ENCODE results near the gene VIL1. TPM values are rescaled to one million over a fixed set of nuclear protein-coding genes. Genes with fewer than 3 reads are reported as not detected.

The VIL1 gene
- total and polyA plus RNA-seq, 2 of the 8 experiments (the other 6 are each of a cell fraction or from before 2014, with no cell fraction given) = 6.2 to 7.0 TPM

DNA sequence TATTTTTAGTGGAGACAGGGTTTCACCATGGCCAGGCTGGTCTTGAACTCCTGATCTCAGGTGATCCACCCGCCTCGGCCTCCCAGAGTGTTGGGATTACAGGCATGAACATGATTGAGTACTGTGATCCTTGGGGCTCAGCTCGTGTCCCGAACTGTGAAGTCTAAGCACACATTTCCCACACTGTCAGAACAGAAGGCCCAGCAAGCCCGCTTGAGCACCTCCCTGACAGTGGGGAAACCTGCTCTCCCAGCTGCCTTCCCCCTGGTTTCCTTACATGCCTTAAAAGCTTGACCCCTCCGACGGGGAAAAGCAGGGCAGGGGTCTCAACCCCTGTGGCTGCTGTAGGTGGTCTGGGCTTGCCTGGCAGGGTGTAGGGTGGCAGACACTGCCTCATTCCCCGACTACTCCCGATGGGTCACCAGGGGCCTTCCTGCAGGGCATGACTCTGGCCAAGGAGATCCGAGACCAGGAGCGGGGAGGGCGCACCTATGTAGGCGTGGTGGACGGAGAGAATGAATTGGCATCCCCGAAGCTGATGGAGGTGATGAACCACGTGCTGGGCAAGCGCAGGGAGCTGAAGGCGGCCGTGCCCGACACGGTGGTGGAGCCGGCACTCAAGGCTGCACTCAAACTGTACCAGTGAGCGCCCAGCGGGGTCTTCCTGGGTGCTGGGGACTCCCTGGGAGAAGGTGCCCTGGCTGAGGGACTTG is 10.1 kb downstream of the VIL1 start:
- no peak overlapping the region for H3K4ac ChIP-seq (replicated peaks; ENCODE audit: insufficient read length, low read depth, low read length)
- TF ChIP-seq HDAC6 (IDR thresholded peaks at IDR 0.05; ENCODE audit: low read depth, low read length) (no peak), POLR2A (IDR thresholded peaks at IDR 0.05; ENCODE audit: control extremely low read depth in 1 of 2, low read depth in 2 of 2, low read length in 2 of 2) (no peak), SAP30 (IDR thresholded peaks at IDR 0.05; ENCODE audit: insufficient read depth, insufficient replicate concordance, low read length) (no peak), FOSL1 (IDR thresholded peaks at IDR 0.05; ENCODE audit: insufficient read depth, low read depth, low read length) (no peak), TBP (IDR thresholded peaks at IDR 0.05; ENCODE audit: low read depth, low read length) (no peak), POLR2AphosphoS5 (IDR thresholded peaks at IDR 0.05; ENCODE audit: low read depth, low read length) (no peak), BCL11A (IDR thresholded peaks at IDR 0.05; ENCODE audit: low read depth in 2 of 2, low read length in 2 of 2) (no peak), GTF2F1 (IDR thresholded peaks at IDR 0.05; ENCODE audit: borderline replicate concordance, low read depth, low read length) (no peak)
- TF ChIP-seq, protein P1, sequence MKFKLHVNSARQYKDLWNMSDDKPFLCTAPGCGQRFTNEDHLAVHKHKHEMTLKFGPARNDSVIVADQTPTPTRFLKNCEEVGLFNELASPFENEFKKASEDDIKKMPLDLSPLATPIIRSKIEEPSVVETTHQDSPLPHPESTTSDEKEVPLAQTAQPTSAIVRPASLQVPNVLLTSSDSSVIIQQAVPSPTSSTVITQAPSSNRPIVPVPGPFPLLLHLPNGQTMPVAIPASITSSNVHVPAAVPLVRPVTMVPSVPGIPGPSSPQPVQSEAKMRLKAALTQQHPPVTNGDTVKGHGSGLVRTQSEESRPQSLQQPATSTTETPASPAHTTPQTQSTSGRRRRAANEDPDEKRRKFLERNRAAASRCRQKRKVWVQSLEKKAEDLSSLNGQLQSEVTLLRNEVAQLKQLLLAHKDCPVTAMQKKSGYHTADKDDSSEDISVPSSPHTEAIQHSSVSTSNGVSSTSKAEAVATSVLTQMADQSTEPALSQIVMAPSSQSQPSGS (IDR thresholded peaks at IDR 0.05; ENCODE audit: low read length) = no peak
- TF ChIP-seq, protein P2, sequence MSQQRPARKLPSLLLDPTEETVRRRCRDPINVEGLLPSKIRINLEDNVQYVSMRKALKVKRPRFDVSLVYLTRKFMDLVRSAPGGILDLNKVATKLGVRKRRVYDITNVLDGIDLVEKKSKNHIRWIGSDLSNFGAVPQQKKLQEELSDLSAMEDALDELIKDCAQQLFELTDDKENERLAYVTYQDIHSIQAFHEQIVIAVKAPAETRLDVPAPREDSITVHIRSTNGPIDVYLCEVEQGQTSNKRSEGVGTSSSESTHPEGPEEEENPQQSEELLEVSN (IDR thresholded peaks at IDR 0.05) = no peak

More for the DNA sequence above, 10.1 kb downstream of the VIL1 start:
- Histone ChIP-seq H3K27me3 (replicated peaks in 1 of 4; ENCODE audit: control insufficient read depth in 3 of 4, extremely low read depth in 1 of 4, insufficient read depth in 3 of 4, low read length in 3 of 4) (no peaks in the 10 kb centered on the region), H3K4me2 (ENCODE audit: insufficient read depth in 1 of 2, low read depth in 2 of 2, low read length in 2 of 2) (no peak overlapping the region), H3K9ac (replicated peaks in 1 of 4; ENCODE audit: extremely low read depth in 1 of 4, low read depth in 3 of 4, low read length in 3 of 4) (no peak overlapping the region), H2AK5ac (ENCODE audit: low read depth, low read length) (no peak overlapping the region), H2BK120ac (replicated peaks; ENCODE audit: low read depth, low read length) (no peak overlapping the region), H2AFZ (ENCODE audit: low read length) (no peak overlapping the region), H3K18ac (ENCODE audit: extremely low read depth, low read length) (no peak overlapping the region), H2BK20ac (ENCODE audit: low read length) (no peak overlapping the region), H4K91ac (replicated peaks; ENCODE audit: insufficient read length, low read length) (no peak overlapping the region), H3K14ac (ENCODE audit: insufficient read length) (no peak overlapping the region), H4K20me1 (replicated peaks in 1 of 2; ENCODE audit: control insufficient read depth in 1 of 2, insufficient read depth in 2 of 2, low read length in 2 of 2) (no peaks in the 10 kb centered on the region), H3K23me2 (ENCODE audit: low read depth, low read length) (no peaks in the 10 kb centered on the region), H3K27ac (ENCODE audit: low read depth, low read length) (no peak overlapping the region; the same call in 1 of the 2 replicates), H3K79me2 (ENCODE audit: control insufficient read depth in 1 of 2, insufficient read depth in 2 of 2, low read length in 2 of 2) (no peaks in the 10 kb centered on the region), H3K4me3 (ENCODE audit: extremely low read depth in 1 of 4, insufficient read depth in 2 of 4, low read depth in 3 of 4, low read length in 4 of 4) (no peak overlapping the region), H2BK12ac (ENCODE audit: low read depth, low read length) (no peak overlapping the region), H2BK5ac (ENCODE audit: low read depth, low read length) (no peak overlapping the region), H3K36me3 (ENCODE audit: control insufficient read depth in 2 of 4, insufficient read depth in 4 of 4, low read length in 3 of 4) (no peaks in the 10 kb centered on the region), H4K8ac (ENCODE audit: extremely low read depth, insufficient read depth, low read length) (no peak overlapping the region; the same call in 1 of the 2 replicates), H2BK15ac (ENCODE audit: low read length) (no peak overlapping the region), H3K79me1 (ENCODE audit: low read depth, low read length) (no peaks in the 10 kb centered on the region), H3K56ac (replicated peaks; ENCODE audit: insufficient read length, low read depth, low read length) (no peak overlapping the region), H3K9me3 (ENCODE audit: insufficient read depth in 2 of 2, low read depth in 1 of 2, low read length in 1 of 2) (no peaks in the 10 kb centered on the region), H4K5ac (ENCODE audit: insufficient read length, low read depth, low read length) (no peak overlapping the region), H3K23ac (ENCODE audit: insufficient read length) (no peak overlapping the region), H3K4me1 (replicated peaks in 1 of 4; ENCODE audit: control insufficient read depth in 3 of 4, insufficient read depth in 4 of 4, low read length in 3 of 4) (peaks cover 0 to 3% (median 0%) of the 10 kb centered on the region in 4 experiments; a peak in 1 of 7 replicates)
- FAIRE-seq = no peak
- 91% methylated on average over 23 of the region's 24 CpGs; no CpG with 5 or more reads in 1 of the 2 experiments for WGBS, 2 experiments (ENCODE audit: extremely low coverage in 1 of 2, insufficient coverage in 1 of 2, insufficient read length in 1 of 2, insufficient replicate concordance in 2 of 2, low coverage in 1 of 2, low lambda C conversion rate in 2 of 2, missing lambda C conversion rate in 1 of 2)
- DNase-seq (ENCODE audit: low read depth in 1 of 2, low spot score in 2 of 2) = no peak
- POLR2A ChIA-PET (ENCODE audit: partially characterized antibody) = interaction anchor here (2.3 kb wide), 1 partner anchor 10 kb away, joined by 7 read pairs; the partner anchor contains the start of gene VIL1
- CTCF ChIA-PET (ENCODE audit: partially characterized antibody) = interaction anchor here (1.1 kb wide), 1 partner anchor 45 kb away, joined by 3 read pairs; no protein-coding TSS in a partner anchor
